HUDEP-2 (cell line): ENCODE results near the gene PALLD.

Experiments
- DNase-seq, 76 experiments: peaks; one replicate each; lab custom pipeline; 2025; ENCODE audit not compliant: unreplicated experiment in 76 of 76; lab: John Stamatoyannopoulos, UW

Gene PALLD

DNA sequence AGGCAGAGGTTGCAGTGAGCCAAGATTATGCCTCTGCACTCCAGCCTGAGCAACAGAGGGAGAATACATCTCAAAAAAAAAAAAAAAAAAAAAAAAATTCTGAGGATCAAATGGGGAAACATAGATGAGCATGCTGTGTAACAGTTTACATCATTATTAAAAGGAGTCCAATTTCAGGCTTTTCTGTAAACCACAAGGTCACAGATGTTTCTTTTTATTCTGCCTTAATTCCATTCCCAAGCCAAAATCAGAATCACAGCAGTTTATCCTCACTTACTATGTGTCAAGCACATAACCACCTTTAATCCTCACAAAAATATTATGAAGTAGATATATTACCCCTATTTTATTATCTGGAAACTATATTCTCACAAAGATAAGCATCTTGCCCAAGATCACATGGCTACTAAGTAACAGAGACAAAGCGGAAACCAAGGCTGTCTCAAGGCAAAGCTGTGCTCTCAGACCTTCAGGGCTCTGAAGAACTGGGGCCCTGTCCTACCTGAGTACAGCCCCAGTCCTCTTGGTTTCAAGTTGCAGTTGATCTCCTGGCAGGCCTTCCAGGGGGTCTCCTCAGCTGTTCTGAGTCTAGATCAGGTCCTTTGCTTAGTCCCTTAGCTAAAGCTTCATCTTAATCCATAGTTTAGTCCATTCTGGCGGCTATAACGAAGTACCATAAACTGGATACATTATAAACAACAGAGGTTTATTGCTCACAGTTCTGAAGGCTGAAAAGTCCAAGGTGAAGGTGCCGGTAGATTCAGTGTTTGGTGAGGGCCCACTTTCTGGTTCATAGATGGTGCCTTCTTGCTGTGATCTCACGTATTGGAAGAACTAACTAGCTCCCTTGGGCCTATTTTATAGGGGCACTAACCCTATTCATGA is 141.3 kb downstream of the PALLD start:
- no peak for DNase-seq

DNA sequence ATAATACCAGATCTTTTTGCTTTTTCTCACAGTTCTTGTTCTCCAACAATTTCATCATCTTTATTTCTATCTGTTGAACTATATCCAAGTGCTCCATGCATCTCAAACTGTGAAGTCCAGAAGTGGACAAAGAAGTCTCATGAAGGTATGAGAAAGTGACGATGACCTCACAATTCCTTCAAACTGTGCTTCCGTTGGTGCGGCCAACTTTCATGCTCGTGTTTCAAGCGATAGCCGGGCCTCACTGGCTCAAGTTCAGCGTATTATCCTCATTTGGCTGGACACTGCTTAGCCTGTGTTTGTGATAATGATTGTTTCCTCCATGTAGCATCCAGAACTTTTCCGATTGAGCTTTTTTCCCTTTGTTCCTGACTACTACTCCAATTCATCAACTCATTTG is 143.1 kb downstream of the PALLD start:
- no peak for DNase-seq

DNA sequence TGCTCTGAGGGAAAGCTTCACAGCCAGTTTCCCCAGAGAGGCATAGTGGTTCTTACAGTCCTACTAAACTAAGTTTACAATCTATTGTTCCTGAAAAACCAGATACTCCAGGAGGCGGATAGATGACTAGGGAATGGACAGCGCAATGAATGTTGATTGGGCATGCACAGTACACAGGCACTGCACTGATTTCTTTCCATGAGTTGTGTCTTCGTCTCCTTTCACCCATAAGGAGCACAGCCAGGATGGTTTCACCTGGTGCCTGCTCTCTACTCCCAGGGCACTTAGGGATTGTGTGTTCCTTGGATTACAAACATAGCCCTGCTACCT is 144.9 kb downstream of the PALLD start:
- DNase-seq, result no peak

DNA sequence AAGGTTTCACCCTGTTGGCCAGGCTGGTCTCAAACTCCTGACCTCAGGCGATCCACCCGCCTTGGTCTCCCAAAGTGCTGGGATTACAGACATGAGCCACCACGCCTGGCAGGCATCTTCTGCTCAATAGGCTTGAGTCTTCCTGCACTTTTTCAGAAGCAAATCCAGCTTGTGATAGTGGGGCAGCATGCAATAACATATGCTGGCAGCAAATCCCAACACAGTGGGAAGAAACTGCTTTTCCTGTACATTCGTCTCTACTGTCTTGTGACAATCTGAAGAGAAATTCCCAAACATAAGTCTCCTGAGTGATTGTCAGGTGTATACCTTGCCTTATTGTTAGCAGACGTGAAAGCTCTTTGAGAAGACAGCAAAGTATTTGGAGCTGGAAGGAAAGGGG is 145.7 kb downstream of the PALLD start:
- no peak for DNase-seq

DNA sequence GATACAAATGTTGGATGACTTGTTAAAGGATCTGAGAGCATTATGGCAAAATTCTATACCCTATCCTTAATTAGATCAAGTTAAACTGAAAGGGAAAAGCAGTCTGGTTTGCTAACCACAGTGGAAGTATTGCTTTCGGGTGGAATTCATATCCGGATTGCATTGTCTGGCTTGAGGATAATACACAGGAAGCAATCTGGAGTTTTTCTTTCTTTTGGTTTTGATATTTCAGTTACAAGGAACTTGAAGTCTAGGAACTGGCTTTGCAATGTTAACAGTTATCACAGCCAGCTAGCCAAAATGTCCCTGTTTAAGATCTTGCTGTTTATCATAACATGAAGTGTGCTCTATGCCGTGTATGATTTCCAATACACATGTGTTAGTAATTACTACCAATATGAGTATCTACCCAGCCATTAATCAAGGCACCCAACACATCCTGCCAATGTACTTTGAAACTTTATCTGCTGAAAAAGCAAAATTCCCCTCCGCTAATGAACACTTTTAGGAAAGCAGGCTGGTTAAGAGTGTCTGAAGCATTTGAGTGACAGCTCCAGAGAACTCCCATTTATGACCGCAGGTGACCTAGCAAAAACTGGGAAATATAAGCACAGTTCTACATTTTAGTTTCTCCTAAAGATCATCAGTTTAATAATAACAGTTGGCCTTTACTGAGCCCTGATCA is 146.4 kb downstream of the PALLD start:
- no peak for DNase-seq

DNA sequence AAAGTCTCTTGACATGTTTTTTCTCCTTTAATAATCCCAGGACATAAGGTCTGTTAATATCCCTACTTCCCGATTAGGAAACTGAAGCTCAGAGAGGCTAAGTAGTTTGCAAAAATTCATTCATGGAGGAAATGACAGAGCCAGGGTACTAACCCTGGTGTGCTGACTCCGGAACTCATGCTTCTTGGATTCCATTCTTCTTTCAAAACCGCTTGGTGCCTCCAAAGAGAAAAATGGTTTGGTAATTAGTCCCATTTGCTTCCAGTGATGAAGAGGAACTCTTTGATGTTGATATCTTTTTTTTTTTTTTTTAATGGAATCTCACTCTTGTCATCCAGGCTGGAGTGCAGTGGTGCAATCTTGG is 146.9 kb downstream of the PALLD start:
- DNase-seq, result no peak

DNA sequence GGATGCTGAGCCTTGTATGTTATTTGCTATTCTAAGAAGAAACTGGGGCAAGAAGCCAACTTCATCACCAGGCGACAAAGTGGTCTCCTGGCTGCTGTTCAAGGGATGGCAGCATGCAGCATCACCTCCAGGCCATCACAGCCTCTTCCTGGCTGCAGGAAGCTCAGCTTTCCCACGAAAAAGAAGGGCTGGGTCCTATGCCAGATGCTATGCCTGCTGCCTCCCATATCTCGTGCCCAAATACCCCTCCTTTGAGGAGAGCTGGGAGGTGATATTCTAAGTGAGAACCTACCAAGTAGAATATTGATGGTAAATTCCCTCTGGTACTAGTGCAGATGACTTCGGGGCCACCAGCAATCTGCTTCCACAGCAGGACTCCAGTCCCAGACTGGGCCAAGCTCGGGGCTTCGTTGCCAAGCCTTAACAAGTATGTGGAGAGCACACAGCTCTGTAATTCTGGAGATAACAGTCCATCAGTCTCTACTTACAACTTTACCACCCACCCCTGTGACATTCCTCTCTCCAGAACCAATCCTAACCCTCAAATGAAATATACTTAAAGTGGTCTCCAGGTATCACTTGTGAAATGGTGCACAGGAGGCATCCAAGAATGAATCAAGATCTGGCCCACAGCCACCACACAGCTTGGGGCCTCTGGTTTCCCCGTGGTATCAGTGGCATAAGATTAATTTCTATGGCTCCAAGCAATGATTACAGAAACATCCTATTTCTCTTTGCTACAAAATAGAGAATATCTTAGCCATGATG is 149.3 kb downstream of the PALLD start:
- DNase-seq, result no peak

DNA sequence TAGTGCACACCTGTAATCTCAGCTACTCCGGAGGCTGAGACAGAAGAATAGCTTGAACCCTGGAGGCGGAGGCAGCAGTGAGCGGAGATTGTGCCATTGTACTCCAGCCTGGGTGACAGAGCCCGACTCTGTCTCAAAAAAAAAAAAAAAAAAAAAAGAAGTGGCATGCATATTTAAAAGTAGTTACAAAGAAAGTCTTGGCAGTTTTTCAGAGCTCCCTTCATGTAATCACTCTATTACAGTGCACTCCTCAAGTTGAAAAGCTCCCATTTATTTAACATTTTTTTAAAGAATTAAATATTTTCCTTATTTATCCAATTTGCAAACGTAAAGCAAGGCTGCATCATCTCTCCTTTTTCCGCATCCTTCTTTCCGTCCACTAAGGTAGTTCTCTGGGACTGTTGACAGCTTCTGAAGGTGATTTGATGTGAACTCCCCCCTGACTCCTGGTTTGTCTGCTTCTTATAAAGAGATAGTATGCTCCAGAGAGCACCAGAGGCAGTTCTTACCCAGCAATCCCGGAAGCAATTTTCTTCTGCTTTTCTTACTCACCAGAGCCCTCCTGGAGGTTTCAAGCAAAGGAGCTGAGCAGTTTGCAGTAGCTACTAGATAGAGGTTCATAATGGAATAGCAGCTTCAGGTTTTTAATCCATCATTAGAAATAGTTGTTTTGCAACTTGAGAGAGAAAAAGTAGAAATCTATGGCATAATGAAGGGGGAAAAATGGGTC is 151.0 kb downstream of the PALLD start:
- no peak for DNase-seq

DNA sequence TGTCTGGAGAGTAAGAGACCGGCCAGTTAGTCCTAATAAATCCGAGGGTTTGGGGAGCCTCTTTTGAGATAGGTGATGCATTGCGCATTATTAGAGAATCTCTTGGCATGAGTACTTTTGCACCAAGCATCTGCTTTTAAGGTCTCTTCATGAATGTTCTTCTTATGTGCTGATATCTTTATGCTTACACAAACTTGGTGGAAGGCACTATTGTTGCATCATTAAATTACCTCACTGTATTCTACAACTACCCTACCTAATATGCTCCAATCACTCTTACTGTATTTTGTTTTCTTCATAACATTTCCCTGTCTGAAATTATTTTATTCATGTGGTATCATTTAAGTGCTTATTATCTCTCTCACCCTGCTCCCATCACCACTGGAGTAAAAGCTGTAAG is 151.6 kb downstream of the PALLD start:
- DNase-seq, result no peak

DNA sequence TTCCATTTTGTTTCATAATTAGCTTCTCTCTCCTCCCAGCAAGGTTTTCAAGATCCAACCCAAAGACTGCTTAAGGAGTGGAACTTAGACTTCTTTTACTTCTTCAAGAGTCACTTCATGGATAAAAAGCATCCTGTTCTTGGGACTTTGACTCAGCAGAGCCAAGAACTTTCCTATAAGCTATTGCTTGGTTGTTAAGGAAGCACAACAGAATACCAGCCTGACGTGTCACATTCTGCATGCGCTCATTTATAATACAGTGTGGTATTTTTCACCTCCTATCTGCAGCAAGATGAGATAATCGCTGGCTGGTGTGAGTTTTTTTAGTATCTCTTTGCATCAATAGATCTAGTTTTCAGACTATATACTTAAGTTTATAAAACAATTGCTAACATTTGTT is 152.1 kb downstream of the PALLD start:
- no peak for DNase-seq

DNA sequence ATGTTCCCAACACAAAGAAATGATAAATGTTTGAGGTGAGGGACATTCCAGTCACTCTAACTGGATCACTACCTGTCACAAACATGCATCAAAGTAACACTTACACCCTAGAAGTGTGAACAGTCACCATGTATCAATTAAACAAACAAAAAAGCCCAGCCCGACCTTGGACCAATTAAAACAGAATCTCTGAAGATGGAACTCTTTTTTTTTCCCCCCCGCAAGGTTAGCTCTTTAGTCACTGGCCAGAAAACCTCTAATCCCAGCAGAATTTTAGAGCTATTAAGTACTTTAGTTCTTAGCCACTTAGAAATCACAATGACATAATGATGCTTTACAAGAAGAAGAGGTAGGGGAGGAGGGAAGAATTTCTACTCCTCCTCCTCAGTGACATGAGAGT is 154.5 kb downstream of the PALLD start:
- DNase-seq, result no peak

DNA sequence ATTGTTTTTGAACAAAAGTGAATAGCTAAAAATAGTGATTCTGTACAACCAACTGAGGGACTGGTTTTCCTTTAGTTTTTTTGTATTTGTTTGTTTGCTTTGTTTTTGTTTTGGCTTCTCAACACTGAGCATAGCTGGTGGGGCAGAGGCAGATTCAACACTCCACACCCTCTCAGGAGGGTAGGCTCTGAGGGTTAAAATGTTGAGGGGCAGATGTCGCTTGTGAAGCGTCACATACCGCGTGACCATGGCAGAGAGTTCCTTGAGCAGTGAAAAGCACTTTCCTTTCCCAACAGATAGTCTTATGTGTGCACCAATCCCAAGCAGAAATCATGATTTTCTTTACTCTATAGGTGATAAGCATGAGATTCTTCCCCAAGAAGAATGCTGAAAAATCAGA is 155.0 kb downstream of the PALLD start:
- DNase-seq, result no peak

DNA sequence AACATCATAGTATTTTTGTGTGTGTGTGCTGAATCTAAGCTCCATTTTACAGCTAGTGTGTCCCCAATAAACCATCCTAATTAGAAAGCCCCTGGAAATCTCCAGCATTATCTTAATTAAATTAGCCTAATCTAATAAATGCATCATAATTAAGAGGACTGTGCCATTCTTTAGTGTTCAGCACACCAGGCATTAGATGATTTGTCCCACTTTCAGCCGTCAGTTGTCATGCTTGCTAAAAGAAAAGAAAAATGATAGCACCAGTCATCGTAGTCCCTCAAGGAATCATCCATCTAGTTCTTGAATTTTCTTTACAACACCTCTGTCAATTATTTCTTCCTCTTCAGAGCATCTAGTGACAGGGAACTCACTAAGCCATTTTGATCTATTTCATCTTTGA is 155.9 kb downstream of the PALLD start:
- DNase-seq, result no peak

DNA sequence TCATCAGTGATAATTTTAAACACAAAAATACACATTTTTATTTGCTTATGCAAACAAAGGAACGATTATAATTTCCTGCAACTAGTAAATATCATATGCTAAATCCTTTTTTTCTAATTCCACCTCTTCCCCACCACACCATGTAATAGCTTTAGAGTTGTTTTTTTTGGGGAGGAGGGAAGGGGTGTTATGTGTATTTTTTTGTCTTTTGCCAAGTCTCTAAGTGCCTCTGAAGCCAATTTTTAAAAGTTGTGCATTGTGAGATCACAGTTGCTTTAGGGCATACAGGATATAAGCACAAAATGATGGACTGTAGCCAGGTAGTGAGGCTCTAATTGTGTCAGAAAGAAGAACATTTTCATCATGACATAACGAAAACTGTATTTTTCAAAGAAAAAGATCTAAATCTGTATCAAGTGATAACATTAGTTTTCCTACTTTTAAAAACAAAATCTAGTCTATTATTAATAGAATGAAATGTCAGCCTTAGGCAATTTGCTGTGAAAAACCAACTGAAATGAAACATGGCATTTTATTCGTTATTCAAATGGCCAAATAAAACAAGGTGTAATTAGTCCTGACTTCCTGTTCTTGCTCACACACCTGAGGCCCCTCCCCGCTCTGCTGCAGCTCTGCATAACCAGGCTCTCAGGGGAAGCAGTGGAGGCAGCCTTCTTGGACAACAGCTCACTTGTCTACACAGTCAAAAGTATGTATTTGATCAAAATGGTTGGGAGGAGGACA is 157.4 kb downstream of the PALLD start:
- DNase-seq, result no peak

DNA sequence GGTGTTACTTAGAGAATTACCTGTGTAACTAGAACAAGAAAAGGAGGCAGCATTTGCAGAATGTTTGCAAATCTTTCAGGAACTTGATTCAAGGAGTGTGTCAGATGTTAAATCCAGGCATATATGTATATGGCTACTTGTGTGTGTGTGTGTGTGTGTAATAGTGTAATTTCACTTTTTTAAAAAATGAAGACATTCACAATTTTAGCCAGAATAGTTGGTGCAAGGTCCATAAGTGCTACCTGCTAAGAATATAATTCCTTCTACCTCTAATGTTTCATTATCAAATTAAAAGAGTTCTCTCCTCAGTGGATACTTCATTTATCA is 158.0 kb downstream of the PALLD start:
- no peak for DNase-seq

DNA sequence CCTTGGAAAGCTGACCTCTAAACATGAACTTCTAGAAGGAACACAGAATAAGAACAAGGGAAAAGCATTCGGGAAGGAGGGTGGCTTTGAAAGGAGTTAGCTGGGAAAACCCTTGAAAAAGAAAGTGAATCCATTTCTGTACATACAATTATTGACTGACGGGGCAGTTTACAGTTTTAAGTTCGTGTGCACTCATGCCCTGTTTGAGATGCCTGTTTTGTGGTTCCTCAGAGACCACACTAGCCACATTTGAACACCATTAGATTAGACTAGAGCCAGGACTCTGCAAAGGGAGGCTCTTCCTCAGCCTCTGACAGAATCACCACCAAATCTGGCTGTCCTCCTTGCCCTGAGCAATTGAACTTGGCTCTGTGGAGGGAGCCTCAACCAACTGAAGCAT is 158.3 kb downstream of the PALLD start:
- no peak for DNase-seq

DNA sequence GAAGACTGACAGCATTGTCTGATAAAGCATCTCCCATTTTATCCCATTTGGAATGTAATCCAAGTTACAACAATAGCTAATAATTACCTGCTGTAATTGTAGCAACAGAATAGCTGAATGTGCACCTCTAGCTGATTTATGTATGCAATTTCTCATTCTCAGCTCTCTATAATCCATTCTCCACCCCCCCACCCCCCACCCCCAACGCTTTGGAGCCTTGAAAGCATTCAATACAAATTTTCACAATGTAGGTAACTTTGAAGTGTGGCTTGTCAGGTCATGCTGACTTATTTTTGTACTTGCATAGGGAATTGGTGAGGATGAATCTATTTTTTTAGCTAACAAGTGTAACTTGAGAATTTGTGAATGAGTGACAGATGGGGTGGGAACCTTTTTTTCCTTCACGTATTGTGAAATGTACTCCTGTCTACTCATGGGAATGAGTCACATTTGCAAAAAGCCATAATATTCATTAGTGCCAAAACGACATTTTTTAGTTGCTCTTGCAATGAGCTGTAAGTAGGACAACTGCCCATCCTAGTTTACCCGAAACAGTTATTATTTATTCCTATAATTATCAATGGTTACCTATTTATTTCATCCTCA is 159.3 kb downstream of the PALLD start:
- no peak for DNase-seq

DNA sequence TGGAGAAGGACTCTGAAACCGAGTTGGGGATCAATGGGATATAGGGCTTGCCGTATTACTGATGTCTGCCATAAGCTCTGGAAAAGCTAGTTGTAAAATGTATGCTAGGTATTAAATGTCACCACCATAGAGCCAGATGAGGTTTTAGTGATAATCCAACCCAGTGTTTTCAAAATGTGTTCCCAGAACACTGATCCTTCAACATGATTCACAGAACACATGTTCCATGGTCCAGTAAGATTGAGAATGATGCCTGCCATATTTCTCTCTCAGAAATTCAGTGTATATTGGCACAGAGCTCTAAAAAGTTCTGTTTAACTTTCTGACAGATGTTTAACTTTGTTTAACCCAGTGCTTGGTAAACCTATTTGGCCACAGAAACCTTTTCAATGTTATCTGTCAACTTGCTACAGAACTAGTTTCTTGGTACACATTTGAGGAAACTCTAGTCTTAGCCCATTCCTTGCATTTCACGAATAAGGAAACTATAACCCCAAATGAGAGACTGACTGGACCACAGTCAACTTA is 160.2 kb downstream of the PALLD start:
- DNase-seq, result no peak

DNA sequence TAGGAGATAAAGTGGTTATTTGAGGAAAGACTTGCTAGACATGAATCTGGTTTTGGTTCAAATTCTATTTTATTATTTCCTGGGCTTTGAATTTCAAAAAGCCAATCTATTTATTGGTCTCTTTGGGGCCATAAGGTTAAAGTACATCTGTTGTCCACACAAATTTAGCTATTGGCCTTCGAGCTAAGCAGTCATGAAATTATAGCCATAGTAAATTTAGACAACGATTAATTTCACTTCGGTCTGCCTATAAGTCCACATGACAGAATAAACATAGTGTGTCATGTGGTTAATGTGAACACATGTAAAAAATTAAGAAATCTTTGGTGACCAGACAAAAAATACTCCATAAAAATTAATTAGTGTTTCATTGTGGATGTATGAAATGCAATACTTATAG is 161.9 kb downstream of the PALLD start:
- DNase-seq, result no peak
